ENCODE results near the gene LRRC49.
"Not testable (repeated sequence)": the region's sequence is repeated elsewhere in the genome, so short reads cannot be mapped to it uniquely, and the experiment has no call there.

The LRRC49 gene

GRCh38 chr15:70867911-70868467 is 24.6 kb upstream of the LRRC49 start:
- peak; percentile 85 for DNase-seq (ENCODE audit: low read depth)

DNA sequence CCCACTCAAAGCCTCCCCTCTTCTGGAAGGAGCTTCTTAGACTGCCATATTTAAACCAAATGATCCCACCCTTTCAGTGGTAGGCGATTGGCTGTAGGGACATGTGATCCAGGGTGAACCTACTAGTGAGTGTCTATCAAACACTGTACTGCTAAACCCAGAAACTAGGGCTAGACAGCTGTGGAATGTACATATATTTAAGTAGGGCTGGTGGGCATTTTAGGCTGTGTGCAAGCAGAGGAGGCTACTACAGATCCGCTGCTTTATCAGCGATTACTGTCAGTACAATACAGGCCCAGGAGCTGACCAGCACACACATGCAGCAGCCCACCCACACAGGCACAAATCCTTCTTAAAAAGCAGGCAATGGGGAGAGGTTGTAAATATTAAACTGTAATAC is 23.3 kb upstream of the LRRC49 start:
- DNase-seq (ENCODE audit: low read depth): peak; percentile 23

DNA sequence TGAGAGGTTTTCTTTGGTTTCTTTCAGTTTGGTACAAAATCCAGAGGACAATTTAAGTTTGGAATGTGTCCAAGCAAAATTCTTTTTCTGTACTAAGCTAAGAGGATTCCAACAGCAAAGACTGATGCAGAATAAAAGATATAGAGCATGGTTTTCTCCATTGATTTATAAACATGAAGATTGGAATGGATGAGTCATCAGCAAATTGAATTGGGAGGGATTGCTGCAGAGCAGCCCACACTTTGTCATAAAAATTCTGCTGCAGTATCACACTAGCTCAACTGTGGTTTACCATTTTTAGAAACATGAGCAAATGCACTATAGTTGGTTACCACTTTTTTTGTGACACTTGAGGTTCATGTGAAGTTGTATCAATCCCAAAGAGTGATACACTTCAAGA is 22.6 kb upstream of the LRRC49 start:
- DNase-seq (ENCODE audit: low read depth): peak; percentile 71

GRCh38 chr15:70871490-70871889 is 21.1 kb upstream of the LRRC49 start:
- not testable (repeated sequence) for DNase-seq (ENCODE audit: low read depth)

- DNase-seq (ENCODE audit: low read depth): no peak
Measured at GRCh38 chr15:70873232-70874054, 19.2 kb upstream of the LRRC49 start.

- DNase-seq (ENCODE audit: low read depth): peak; percentile 40
Measured at GRCh38 chr15:70875001-70875782, 17.4 kb upstream of the LRRC49 start.

DNA sequence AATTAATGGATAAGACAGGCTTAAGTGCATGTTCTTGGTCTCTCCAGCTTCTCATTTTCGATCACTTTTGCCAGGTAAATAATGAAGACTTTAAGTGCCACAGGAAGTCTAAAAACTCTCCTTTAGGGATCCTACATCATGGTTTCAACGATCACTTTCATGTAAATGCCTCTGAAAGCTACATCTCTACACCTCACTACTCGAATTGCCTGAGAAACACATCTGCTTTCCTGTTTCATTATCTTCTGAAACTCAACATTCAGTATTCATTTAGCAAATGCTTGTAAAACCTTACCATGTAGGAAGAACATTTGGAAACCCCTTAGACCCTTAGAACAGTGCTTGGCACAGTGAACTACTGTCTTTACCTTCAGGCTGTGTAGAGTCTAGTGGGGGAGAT is 16.6 kb upstream of the LRRC49 start:
- DNase-seq (ENCODE audit: low read depth): no peak

DNA sequence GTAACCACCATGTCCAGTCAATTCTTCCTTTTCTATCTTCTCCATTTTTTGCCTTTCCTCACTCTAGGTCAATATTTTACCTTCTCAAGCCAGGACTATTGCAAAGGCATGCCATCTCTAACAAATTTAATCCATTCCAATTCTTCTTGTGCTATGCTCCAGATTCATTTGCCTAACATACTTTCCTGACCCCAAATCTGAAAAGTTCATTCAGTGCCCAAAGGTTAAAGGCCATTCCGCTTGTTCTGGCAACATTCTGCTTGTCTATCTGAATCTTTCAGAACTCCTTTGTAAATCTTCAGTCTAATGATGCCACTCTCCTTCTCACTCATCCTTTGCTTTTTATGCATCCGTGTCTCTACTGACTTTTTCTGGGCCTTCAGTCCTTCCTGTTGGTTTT is 15.9 kb upstream of the LRRC49 start:
- no peak for DNase-seq (ENCODE audit: low read depth)

- peak; percentile 58 for DNase-seq (ENCODE audit: low read depth)
Measured at GRCh38 chr15:70879401-70879800, 13.2 kb upstream of the LRRC49 start.

- peak; percentile 75 for DNase-seq (ENCODE audit: low read depth)
Measured at GRCh38 chr15:70880781-70881180, 11.8 kb upstream of the LRRC49 start.

DNA sequence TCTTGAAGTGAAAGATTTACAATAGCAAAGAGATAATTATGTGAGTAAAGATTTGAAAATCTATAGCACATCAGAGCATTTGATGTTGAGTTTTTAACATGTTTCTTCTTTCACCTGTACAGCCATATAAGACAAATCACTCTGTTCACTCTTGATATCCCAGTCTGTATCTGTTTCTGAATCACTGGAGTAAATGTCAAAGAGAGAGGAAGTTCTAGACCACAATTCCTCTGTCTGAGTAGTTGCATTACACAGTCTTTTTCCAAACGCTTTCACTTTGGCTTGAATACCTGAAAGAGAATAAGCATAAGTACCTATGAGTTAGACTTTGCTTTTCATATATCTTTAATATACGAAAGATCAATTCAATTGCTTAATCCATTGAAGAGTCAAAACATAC is 10.3 kb upstream of the LRRC49 start:
- DNase-seq (ENCODE audit: low read depth): peak; percentile 70

GRCh38 chr15:70892912-70893560 is 410 bp downstream of the LRRC49 start:
- DNase-seq (ENCODE audit: low read depth): peak; percentile 77

DNA sequence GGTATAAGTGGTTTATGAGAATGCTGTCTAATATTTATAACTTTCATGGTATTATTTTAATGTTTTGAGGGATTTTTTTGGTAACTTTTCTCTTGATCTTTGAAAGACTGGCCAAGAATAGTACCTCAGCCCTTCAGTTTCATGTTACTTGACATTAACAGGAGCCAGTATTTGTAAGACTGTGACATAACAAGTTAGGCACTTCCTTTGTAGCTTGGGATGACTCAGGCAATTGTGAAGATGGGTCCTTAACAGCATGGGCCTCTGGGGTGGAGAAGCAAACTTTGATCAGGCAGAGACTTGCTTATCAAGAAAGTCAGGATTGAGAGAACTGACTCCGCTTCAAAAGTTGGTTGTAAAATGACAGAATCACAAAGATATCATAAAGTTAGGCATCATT is 9.5 kb downstream of the LRRC49 start:
- DNase-seq (ENCODE audit: low read depth): peak; percentile 94

- DNase-seq (ENCODE audit: low read depth): peak; percentile 57
Measured at GRCh38 chr15:70906842-70907241, 14.2 kb downstream of the LRRC49 start.

DNA sequence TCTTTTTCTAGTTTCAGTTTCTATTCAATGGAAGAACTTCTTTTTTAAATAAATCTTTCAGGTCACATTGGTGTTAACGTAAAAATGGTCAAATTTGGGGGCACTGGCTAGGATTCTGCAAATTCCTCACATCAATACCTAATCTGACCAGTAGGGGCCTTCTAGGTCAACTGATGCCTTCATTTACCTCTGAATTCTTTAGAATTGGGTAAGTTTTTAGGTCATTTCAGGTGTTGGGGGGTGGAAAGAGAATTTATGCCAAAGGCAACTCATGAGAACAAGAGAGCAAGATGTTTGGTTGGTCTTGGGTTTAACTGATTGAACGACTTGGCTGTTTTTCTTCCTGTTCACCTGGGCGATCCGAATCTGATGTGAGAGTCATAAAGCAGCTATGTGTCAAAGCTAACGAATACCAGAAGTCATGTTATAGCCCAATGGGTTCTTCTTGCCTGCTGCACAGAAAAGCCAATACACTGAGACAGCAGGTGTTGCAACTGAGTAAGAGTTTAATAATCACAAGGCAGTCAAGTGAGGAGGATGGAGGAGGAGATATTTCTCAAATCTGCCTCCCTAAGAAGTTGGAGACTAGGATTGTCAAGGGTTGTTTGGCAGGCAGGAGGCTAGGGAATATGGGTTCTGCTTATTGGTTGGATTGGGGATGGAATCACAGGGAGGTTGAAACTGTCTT is 15.3 kb downstream of the LRRC49 start:
- DNase-seq (ENCODE audit: low read depth): no peak

DNA sequence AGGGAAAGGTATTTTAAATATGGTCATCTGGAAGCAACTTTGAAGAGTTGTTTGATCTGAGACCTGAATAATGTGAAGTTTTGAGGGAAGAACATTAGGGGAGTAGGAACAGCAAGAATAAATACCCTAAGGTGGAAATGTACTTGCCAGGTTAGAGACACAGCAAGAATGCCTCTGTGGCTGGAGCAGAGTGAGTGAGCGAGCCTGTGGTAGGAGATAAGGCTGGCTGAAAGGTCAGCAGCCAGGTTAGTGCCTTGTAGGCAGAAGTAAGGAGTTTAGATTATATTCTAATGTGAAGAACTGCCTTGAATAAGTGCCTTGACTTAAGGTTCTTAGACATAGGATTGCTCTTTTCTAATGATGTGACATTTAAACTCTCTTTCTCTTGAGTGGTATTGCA is 18.3 kb downstream of the LRRC49 start:
- peak; percentile 16 for DNase-seq (ENCODE audit: low read depth)

GRCh38 chr15:70912187-70912586 is 19.6 kb downstream of the LRRC49 start:
- peak; percentile 11 for DNase-seq (ENCODE audit: low read depth)

- no peak for DNase-seq (ENCODE audit: low read depth)
Measured at GRCh38 chr15:70916531-70916930, 23.9 kb downstream of the LRRC49 start.

DNA sequence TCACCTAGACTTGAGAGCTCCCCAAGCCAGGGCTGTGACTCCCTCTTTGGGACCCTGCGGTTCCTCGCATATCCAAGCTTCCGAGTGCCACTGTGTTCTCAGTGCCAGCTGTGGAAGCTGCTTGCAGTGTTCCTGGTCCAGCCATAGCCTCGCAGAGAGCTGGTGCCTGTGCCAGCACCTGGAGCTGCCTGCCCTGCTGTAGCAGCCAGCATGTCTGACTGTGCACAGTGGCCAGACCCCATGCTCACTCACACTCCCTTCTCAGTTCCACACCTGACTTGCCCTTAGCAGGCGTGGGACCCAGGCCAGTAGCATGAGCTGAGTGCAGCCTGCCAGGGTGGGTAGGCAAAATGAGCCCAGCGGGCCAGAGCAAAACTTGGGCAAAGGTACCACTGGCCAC is 25.3 kb downstream of the LRRC49 start:
- no peak for DNase-seq (ENCODE audit: low read depth)

- no peak for DNase-seq (ENCODE audit: low read depth)
Measured at GRCh38 chr15:70920981-70921696, 28.5 kb downstream of the LRRC49 start.

DNA sequence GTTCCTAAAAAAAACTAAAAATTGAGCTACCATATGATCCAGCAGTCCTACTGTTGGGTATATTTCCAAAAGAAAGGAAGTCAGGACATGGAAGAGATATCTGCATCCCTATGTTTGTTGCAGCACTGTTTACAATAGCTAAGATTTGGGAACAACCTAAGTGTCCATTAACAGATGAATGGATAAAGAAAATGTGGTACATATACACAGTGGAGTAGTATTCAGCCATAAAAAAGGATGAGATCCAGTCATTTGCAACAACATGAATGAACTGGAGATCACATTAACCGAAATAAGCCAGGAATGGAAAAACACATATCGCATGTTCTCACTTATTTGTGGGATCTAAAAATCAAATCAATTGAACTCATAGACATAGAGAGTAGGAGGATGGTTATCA is 29.5 kb downstream of the LRRC49 start:
- DNase-seq (ENCODE audit: low read depth): no peak
